HepG2 (cell line): Measurements from ENCODE around the gene SYCP2. TPM values are rescaled to one million over a fixed set of nuclear protein-coding genes. Genes with fewer than 3 reads are reported as not detected.

Source experiments
- ATAC-seq: fragments of 200-7000 bp; cut with Tn5 transposase; 3 replicates; pipeline ENCODE4 v1.9.1; 2020; ENCODE audit warnings: mild to moderate bottlenecking, moderate library complexity
- BruUV-seq: library from RNA; stranded (reverse); fragments of 400-500 nt; replicated peaks from 2 replicates; lab custom pipeline; 2021; lab: Mats Ljungman, UMichigan
- CTCF ChIA-PET: fragments of 300-600 bp; formaldehyde crosslinking; extraction: SDS; loops from one replicate; lab custom pipeline; 2021; ENCODE audit warnings: low total read pairs, inconsistent platforms, low intra/inter-chr PET ratio; lab: Yijun Ruan, JAX
- POLR2A ChIA-PET: fragments of 350-600 bp; sonication (Branson Sonifier 250); formaldehyde crosslinking; loops from one replicate; lab custom pipeline; 2020; ENCODE audit warnings: antibody characterized with exemption, inconsistent platforms; lab: Yijun Ruan, JAX
- DNase-seq: peaks from one replicate; pipeline ENCODE4 v3.0.0-alpha.2; 2015; ENCODE audit warnings: low spot score
- FAIRE-seq: peaks from 3 replicates; lab custom pipeline; 2011; peaks lifted over from hg19 to GRCh38; lab: Jason Lieb, UNC
- H2AFZ ChIP-seq: one replicate; pipeline ENCODE4 v1.6.1; 2011; ENCODE audit warnings: low read length, inconsistent platforms
- H3K27ac ChIP-seq: fragments of 300-600 bp; 3 replicates; pipeline ENCODE4 v1.8.0; 2011; ENCODE audit warnings: mixed run types, mild to moderate bottlenecking, mixed read lengths, low read length, inconsistent platforms; ENCODE audit not compliant: insufficient read depth; ENCODE audit errors: extremely low read length
- H3K27me3 ChIP-seq, 2 experiments: fragments of 200-600 bp in 1 of 2; 2 replicates in 1 of 2; 3 replicates in 1 of 2; pipeline versions ENCODE4 v1.6.0 to v1.8.0; 2011; ENCODE audit warnings: low read length in 2 of 2, mild to moderate bottlenecking in 2 of 2, moderate library complexity in 2 of 2, inconsistent platforms in 1 of 2; ENCODE audit not compliant: insufficient read depth in 2 of 2, control insufficient read depth in 1 of 2
- H3K36me3 ChIP-seq, 2 experiments: fragments of 200-600 bp in 1 of 2; replicated peaks in 1 of 2; 2 replicates in 1 of 2; 3 replicates in 1 of 2; pipeline versions ENCODE4 v1.5.1 to v1.8.0; 2011; ENCODE audit warnings: low read length in 2 of 2, inconsistent platforms in 1 of 2; ENCODE audit not compliant: insufficient read depth in 2 of 2, control insufficient read depth in 1 of 2
- H3K4me1 ChIP-seq: 2 replicates; pipeline ENCODE4 v1.5.1; 2012; ENCODE audit warnings: low read length, inconsistent platforms; ENCODE audit not compliant: insufficient read depth
- H3K4me2 ChIP-seq: 2 replicates; pipeline ENCODE4 v1.6.0; 2011; ENCODE audit warnings: low read depth, low read length, inconsistent platforms
- H3K4me3 ChIP-seq, 3 experiments: fragments of 200-600 bp in 1 of 3; sonication (generic), shearing (Covaris generic) in 1 of 3; replicated peaks in 1 of 3; 2 replicates each; pipeline ENCODE4 v1.5.1; 2011 to 2016; ENCODE audit warnings: low read length in 3 of 3, inconsistent platforms in 2 of 3, low read depth in 2 of 3, mild to moderate bottlenecking in 2 of 3, control low read depth in 1 of 3, mixed read lengths in 1 of 3; ENCODE audit not compliant: insufficient read depth in 1 of 3
- H3K79me2 ChIP-seq: one replicate; pipeline ENCODE4 v1.6.1; 2011; ENCODE audit warnings: low read length, inconsistent platforms; ENCODE audit not compliant: insufficient read depth
- H3K9ac ChIP-seq: 2 replicates; pipeline ENCODE4 v1.6.0; 2011; ENCODE audit warnings: mild to moderate bottlenecking, low read depth, low read length, inconsistent platforms; ENCODE audit not compliant: insufficient read depth
- H3K9me3 ChIP-seq: 2 replicates; pipeline ENCODE4 v1.5.1; 2012; ENCODE audit warnings: mild to moderate bottlenecking, low read length
- H4K20me1 ChIP-seq: 2 replicates; pipeline ENCODE4 v1.6.0; 2011; ENCODE audit warnings: inconsistent platforms, mild to moderate bottlenecking, low read length, moderate library complexity; ENCODE audit not compliant: insufficient read depth
- NR3C1 ChIP-seq: sonication (generic); formaldehyde crosslinking; IDR thresholded peaks from 2 replicates; pipeline ENCODE4 v1.4.0; 2020; ENCODE audit warnings: missing genetic modification reagents
- PPARG ChIP-seq: conservative IDR thresholded peaks from 2 replicates; pipeline ENCODE4 v1.6.1; 2016; ENCODE audit warnings: missing biosample characterization, missing genetic modification reagents
- SIN3A ChIP-seq: IDR thresholded peaks from 2 replicates; pipeline ENCODE4 v1.6.1; 2011; ENCODE audit warnings: low read depth, mild to moderate bottlenecking, control low read depth, low read length, borderline replicate concordance
- ZNF556 ChIP-seq: sonication (generic); formaldehyde crosslinking; IDR thresholded peaks from 2 replicates; pipeline ENCODE4 v1.4.0; 2020; ENCODE audit warnings: mild to moderate bottlenecking, missing genetic modification reagents, borderline replicate concordance
- ZNF564 ChIP-seq: sonication (generic); formaldehyde crosslinking; IDR thresholded peaks from 2 replicates; pipeline ENCODE4 v1.8.1; 2023; ENCODE audit warnings: mild to moderate bottlenecking, missing genetic modification reagents
- ZNF766 ChIP-seq: sonication (generic); formaldehyde crosslinking; IDR thresholded peaks from 2 replicates; pipeline ENCODE4 v1.5.0; 2020; ENCODE audit warnings: missing genetic modification reagents, borderline replicate concordance
- WGBS: methylation state at CpG from one replicate; pipeline ENCODE4 v1.1.6; 2017; ENCODE audit warnings: low lambda C conversion rate; 5-methylcytosine and 5-hydroxymethylcytosine counted together
- in situ Hi-C: cut with HindIII; loops from 2 replicates; pipeline ENCODE4 v1.10.0; 2017; ENCODE audit warnings: low pct_unique_long_range_greater_than_20kb; ENCODE audit not compliant: extremely low pct_ligation_motif_present
- intact Hi-C: fragments of 100-400 bp; cut with micrococcal nuclease; formaldehyde crosslinking; loops from one replicate; pipeline ENCODE4 v1.10.0; 2022; ENCODE audit not compliant: unreplicated experiment
- polyA plus RNA-seq, 8 experiments: library from polyadenylated mRNA; depleted of rRNA in 3 of 8; stranded (reverse) in 7 of 8; unstranded in 1 of 8; fragments of >200 nt; fragmentation: Illumina TruSeq in 4 of 8; extraction: Trizol in 4 of 8; gene quantifications; 2 replicates each; pipeline versions ENCODE4 v1.2.1 to v1.2.3, GENCODE V29; 2011 to 2016; ENCODE audit warnings: low read depth in 4 of 8, missing spikeins in 1 of 8, mixed read lengths in 1 of 8; ENCODE audit not compliant: insufficient read depth in 1 of 8
- total RNA-seq, 5 experiments: library from RNA; depleted of rRNA; stranded (reverse); fragments of >200 nt; fragmentation: Illumina TruSeq; extraction: Trizol; gene quantifications; 2 replicates each; pipeline ENCODE4 v1.2.3, GENCODE V29; 2016; ENCODE audit warnings: low read depth in 1 of 5
- TF ChIP-seq, protein P1 (sequence below): sonication (generic); formaldehyde crosslinking; IDR thresholded peaks from 2 replicates; pipeline ENCODE4 v1.9.0; 2021; ENCODE audit warnings: missing genetic modification reagents, borderline replicate concordance
- TF ChIP-seq, protein P2 (sequence below), 2 experiments: sonication (generic) in 1 of 2; formaldehyde crosslinking in 1 of 2; IDR thresholded peaks; 2 replicates each; pipeline versions ENCODE4 v1.6.1 to v1.9.0; 2014 to 2022; ENCODE audit warnings: antibody characterized with exemption in 1 of 2, borderline replicate concordance in 1 of 2, inconsistent platforms in 1 of 2, low read depth in 1 of 2, missing genetic modification reagents in 1 of 2
- TF ChIP-seq, protein P3 (sequence below): sonication (generic); formaldehyde crosslinking; IDR thresholded peaks from 2 replicates; pipeline ENCODE4 v1.5.0; 2020; ENCODE audit warnings: missing genetic modification reagents

SYCP2 gene
- total and polyA plus RNA-seq, 2 of the 13 experiments (the other 11 are each of a cell fraction or from before 2014, with no cell fraction given), result 0.07 to 0.24 TPM

DNA sequence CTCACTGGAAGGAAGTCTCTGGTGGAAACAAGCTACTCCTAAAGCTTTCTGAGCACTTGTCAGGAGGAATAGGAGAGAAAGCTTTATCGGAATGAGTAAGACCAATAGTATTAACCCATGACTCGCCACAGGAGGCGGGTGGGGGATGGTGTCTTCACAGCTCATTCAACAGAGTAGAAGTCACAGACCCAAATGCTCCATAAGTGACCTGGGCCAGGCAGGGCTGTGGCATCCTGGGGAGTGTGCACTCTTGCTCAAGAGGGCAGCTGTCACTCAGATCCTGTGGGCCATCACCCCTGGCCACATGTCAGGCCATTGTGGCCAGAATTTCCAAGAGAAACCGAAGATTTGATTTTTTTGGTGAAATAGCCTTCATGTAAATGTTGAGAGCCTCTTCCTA lies 116.0 kb downstream of the SYCP2 start:
- Histone ChIP-seq H3K4me3 (no peak overlapping the region), H3K4me1 (no peaks in the 10 kb centered on the region), H3K79me2 (no peaks in the 10 kb centered on the region), H4K20me1 (no peaks in the 10 kb centered on the region), H3K27me3 (peaks cover 3 to 48% of the 10 kb centered on the region in 2 experiments; a peak in 4 of 5 replicates), H3K9me3 (no peaks in the 10 kb centered on the region), H3K36me3 (no peaks in the 10 kb centered on the region), H3K27ac (no peak overlapping the region), H3K9ac (no peak overlapping the region), H3K4me2 (no peak overlapping the region), H2AFZ (no peak overlapping the region)
- WGBS, result 6% methylated on average over 4 of the region's 4 CpGs
- intact Hi-C loops, result no loop called here
- BruUV-seq, result no TSS peak
- ATAC-seq (no peak), FAIRE-seq (no peak), DNase-seq (no peak)
- in situ Hi-C loops, result no loop called here
- ChIA-PET CTCF (no interaction called here), POLR2A (no interaction called here)
- TF ChIP-seq, protein P1, sequence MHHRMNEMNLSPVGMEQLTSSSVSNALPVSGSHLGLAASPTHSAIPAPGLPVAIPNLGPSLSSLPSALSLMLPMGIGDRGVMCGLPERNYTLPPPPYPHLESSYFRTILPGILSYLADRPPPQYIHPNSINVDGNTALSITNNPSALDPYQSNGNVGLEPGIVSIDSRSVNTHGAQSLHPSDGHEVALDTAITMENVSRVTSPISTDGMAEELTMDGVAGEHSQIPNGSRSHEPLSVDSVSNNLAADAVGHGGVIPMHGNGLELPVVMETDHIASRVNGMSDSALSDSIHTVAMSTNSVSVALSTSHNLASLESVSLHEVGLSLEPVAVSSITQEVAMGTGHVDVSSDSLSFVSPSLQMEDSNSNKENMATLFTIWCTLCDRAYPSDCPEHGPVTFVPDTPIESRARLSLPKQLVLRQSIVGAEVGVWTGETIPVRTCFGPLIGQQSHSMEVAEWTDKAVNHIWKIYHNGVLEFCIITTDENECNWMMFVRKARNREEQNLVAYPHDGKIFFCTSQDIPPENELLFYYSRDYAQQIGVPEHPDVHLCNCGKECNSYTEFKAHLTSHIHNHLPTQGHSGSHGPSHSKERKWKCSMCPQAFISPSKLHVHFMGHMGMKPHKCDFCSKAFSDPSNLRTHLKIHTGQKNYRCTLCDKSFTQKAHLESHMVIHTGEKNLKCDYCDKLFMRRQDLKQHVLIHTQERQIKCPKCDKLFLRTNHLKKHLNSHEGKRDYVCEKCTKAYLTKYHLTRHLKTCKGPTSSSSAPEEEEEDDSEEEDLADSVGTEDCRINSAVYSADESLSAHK, result no peak
- TF ChIP-seq ZNF766 (CRISPR knock-in tag), result no peak
- TF ChIP-seq ZNF556 (CRISPR knock-in tag), result no peak
- TF ChIP-seq, protein P2, sequence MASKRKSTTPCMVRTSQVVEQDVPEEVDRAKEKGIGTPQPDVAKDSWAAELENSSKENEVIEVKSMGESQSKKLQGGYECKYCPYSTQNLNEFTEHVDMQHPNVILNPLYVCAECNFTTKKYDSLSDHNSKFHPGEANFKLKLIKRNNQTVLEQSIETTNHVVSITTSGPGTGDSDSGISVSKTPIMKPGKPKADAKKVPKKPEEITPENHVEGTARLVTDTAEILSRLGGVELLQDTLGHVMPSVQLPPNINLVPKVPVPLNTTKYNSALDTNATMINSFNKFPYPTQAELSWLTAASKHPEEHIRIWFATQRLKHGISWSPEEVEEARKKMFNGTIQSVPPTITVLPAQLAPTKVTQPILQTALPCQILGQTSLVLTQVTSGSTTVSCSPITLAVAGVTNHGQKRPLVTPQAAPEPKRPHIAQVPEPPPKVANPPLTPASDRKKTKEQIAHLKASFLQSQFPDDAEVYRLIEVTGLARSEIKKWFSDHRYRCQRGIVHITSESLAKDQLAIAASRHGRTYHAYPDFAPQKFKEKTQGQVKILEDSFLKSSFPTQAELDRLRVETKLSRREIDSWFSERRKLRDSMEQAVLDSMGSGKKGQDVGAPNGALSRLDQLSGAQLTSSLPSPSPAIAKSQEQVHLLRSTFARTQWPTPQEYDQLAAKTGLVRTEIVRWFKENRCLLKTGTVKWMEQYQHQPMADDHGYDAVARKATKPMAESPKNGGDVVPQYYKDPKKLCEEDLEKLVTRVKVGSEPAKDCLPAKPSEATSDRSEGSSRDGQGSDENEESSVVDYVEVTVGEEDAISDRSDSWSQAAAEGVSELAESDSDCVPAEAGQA (IDR thresholded peaks at IDR 0.05; ENCODE audit: low read depth), result no peak
- TF ChIP-seq, protein P2 (CRISPR knock-in tag; IDR thresholded peaks at IDR 0.05; ENCODE audit: borderline replicate concordance), result no peak
- TF ChIP-seq PPARG (CRISPR knock-in tag), result no peak
- no peak for TF ChIP-seq SIN3A
- TF ChIP-seq, protein P3, sequence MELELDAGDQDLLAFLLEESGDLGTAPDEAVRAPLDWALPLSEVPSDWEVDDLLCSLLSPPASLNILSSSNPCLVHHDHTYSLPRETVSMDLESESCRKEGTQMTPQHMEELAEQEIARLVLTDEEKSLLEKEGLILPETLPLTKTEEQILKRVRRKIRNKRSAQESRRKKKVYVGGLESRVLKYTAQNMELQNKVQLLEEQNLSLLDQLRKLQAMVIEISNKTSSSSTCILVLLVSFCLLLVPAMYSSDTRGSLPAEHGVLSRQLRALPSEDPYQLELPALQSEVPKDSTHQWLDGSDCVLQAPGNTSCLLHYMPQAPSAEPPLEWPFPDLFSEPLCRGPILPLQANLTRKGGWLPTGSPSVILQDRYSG (CRISPR knock-in tag), result no peak
- no peak for TF ChIP-seq NR3C1 (CRISPR knock-in tag)
- no peak for TF ChIP-seq ZNF564 (CRISPR knock-in tag)
